T-helper 17 cell (primary cell): ENCODE measurements around the gene PGM2. TPM values are rescaled to one million over a fixed set of nuclear protein-coding genes. Genes with fewer than 3 reads are reported as not detected.

ENCODE experiments used
- ATAC-seq: fragments of 150-1000 bp; cut with Tn5 transposase; 2 replicates; pipeline ENCODE4 v1.10.0; 2021; ENCODE audit warnings: mild to moderate bottlenecking, moderate library complexity
- DNase-seq, 3 donors: peaks; one replicate each; pipeline versions ENCODE4 v3.0.0 to v3.0.0-alpha.2; 2020 to 2021
- H3K9me3 ChIP-seq: one replicate; pipeline ENCODE4 v1.7.0; 2013; ENCODE audit warnings: low read length, mild to moderate bottlenecking; ENCODE audit not compliant: control insufficient read depth, poor library complexity, severe bottlenecking
- H3K27ac Mint-ChIP-seq: one replicate; pipeline ENCODE4 v1.8.0; 2022; ENCODE audit warnings: mild to moderate bottlenecking, moderate library complexity, mixed read lengths
- H3K27me3 Mint-ChIP-seq: one replicate; pipeline ENCODE4 v1.8.0; 2022; ENCODE audit warnings: mixed read lengths
- H3K36me3 Mint-ChIP-seq: one replicate; pipeline ENCODE4 v1.8.0; 2022; ENCODE audit warnings: low read depth, mixed read lengths
- H3K4me1 Mint-ChIP-seq: one replicate; pipeline ENCODE4 v1.8.0; 2022; ENCODE audit warnings: mild to moderate bottlenecking, mixed read lengths
- H3K4me3 Mint-ChIP-seq: one replicate; pipeline ENCODE4 v1.8.0; 2022; ENCODE audit warnings: mild to moderate bottlenecking, moderate library complexity, mixed read lengths
- total RNA-seq, 4 donors: library from RNA in 2 of 4; stranded (reverse) in 2 of 4; gene quantifications; one replicate each; pipeline ENCODE4 v1.2.3 and lab custom pipeline; 2022 to 2026

PGM2 gene
- total RNA-seq, 2 donors from 2014 or later = 14.0 to 17.7 TPM

- peaks cover 4% of the 10 kb centered on the region for H3K4me1 Mint-ChIP-seq
- H3K27me3 Mint-ChIP-seq = no peaks in the 10 kb centered on the region
- no peak for ATAC-seq
- H3K27ac Mint-ChIP-seq = no peak overlapping the region
- H3K4me3 Mint-ChIP-seq = no peak overlapping the region
- no peaks in the 10 kb centered on the region for H3K9me3 ChIP-seq
- H3K36me3 Mint-ChIP-seq = peaks cover 4% of the 10 kb centered on the region
- no peak for DNase-seq
These were observed 25.9 kb downstream of the PGM2 start for GRCh38 chr4:37852376-37852775.

GRCh38 chr4:37858112-37858511 is 31.6 kb downstream of the PGM2 start:
- Mint-ChIP-seq H3K27me3 (no peaks in the 10 kb centered on the region), H3K4me1 (no peaks in the 10 kb centered on the region), H3K27ac (no peak overlapping the region), H3K36me3 (no peaks in the 10 kb centered on the region), H3K4me3 (no peak overlapping the region)
- H3K9me3 ChIP-seq = no peaks in the 10 kb centered on the region
- DNase-seq = no peak
- no peak for ATAC-seq

- Mint-ChIP-seq H3K27me3 (no peaks in the 10 kb centered on the region), H3K27ac (no peak overlapping the region), H3K36me3 (no peaks in the 10 kb centered on the region), H3K4me1 (no peaks in the 10 kb centered on the region), H3K4me3 (no peak overlapping the region)
- DNase-seq = no peak
- no peak for ATAC-seq
- H3K9me3 ChIP-seq = no peaks in the 10 kb centered on the region
These were observed 32.4 kb downstream of the PGM2 start for GRCh38 chr4:37858872-37859271.

DNA sequence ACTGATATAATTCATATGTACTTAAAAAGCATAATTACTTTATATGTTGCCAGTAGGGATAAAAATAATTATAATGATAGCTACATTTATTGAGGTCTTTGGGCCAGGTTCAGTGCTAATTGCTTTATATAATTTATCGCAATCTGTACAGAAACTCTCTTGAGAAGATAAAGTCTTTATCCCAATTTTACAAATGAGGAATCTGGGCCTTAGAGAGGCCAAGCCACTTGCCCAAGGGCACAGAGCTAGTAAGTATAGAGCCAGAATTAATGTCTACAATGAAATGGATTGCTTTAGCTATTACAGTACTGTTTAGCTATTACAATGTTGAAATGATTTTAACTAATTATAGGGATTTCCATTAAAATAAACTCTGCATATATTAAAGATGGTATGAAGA is 33.8 kb downstream of the PGM2 start:
- H3K27ac Mint-ChIP-seq = no peak overlapping the region
- DNase-seq = no peak
- H3K27me3 Mint-ChIP-seq = no peaks in the 10 kb centered on the region
- H3K36me3 Mint-ChIP-seq = no peaks in the 10 kb centered on the region
- ATAC-seq = no peak
- no peaks in the 10 kb centered on the region for H3K4me1 Mint-ChIP-seq
- no peaks in the 10 kb centered on the region for H3K9me3 ChIP-seq
- H3K4me3 Mint-ChIP-seq = no peak overlapping the region

- no peak overlapping the region for H3K4me3 Mint-ChIP-seq
- no peaks in the 10 kb centered on the region for H3K9me3 ChIP-seq
- ATAC-seq = no peak
- no peaks in the 10 kb centered on the region for H3K27me3 Mint-ChIP-seq
- H3K27ac Mint-ChIP-seq = no peak overlapping the region
- DNase-seq = no peak
- peaks cover 6% of the 10 kb centered on the region for H3K36me3 Mint-ChIP-seq
- peaks cover 2% of the 10 kb centered on the region for H3K4me1 Mint-ChIP-seq
These were observed 36.5 kb downstream of the PGM2 start for GRCh38 chr4:37862961-37863360.

- H3K9me3 ChIP-seq = no peaks in the 10 kb centered on the region
- Mint-ChIP-seq H3K36me3 (peaks cover 6% of the 10 kb centered on the region), H3K27ac (peak overlapping the region; percentile 45), H3K27me3 (no peaks in the 10 kb centered on the region), H3K4me3 (no peak overlapping the region), H3K4me1 (peaks cover 2% of the 10 kb centered on the region)
- DNase-seq (no peak), ATAC-seq (no peak)
These were observed 38.3 kb downstream of the PGM2 start for GRCh38 chr4:37864786-37865185.

- peaks cover 6% of the 10 kb centered on the region for H3K36me3 Mint-ChIP-seq
- ATAC-seq = no peak
- no peak overlapping the region for H3K27ac Mint-ChIP-seq
- no peak for DNase-seq
- no peaks in the 10 kb centered on the region for H3K27me3 Mint-ChIP-seq
- H3K4me1 Mint-ChIP-seq = peaks cover 2% of the 10 kb centered on the region
- H3K4me3 Mint-ChIP-seq = no peak overlapping the region
- H3K9me3 ChIP-seq = no peaks in the 10 kb centered on the region
These were observed 39.0 kb downstream of the PGM2 start for GRCh38 chr4:37865450-37865849.

- H3K9me3 ChIP-seq = no peaks in the 10 kb centered on the region
- H3K27ac Mint-ChIP-seq = no peak overlapping the region
- DNase-seq (no peak), ATAC-seq (no peak)
- no peak overlapping the region for H3K4me3 Mint-ChIP-seq
- H3K27me3 Mint-ChIP-seq = no peaks in the 10 kb centered on the region
- peaks cover 7% of the 10 kb centered on the region for H3K4me1 Mint-ChIP-seq
- H3K36me3 Mint-ChIP-seq = peaks cover 6% of the 10 kb centered on the region
These were observed 40.6 kb downstream of the PGM2 start for GRCh38 chr4:37867102-37867501.

DNA sequence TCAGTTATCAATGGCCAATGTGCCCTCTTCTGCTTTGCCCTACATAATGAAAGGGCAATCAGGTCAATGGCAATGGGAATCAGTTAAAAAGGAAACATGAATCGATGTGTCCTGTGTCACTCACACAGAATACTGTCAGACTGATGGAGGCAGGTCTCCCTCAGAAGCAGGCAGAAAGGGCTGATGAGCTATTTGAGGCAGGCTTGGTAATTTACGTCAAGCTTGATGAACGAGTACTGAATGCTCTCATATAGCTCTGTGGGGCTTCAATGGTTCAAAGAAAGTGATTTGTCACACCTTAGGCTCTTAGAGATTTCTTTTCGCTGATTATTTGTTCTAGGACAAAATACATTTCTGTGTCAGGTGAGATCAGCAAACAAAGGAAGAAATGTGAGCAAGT is 41.8 kb downstream of the PGM2 start:
- Mint-ChIP-seq H3K27me3 (no peaks in the 10 kb centered on the region), H3K4me1 (peaks cover 7% of the 10 kb centered on the region), H3K4me3 (no peak overlapping the region), H3K36me3 (peaks cover 6% of the 10 kb centered on the region), H3K27ac (no peak overlapping the region)
- DNase-seq = no peak
- no peak for ATAC-seq
- no peaks in the 10 kb centered on the region for H3K9me3 ChIP-seq

DNA sequence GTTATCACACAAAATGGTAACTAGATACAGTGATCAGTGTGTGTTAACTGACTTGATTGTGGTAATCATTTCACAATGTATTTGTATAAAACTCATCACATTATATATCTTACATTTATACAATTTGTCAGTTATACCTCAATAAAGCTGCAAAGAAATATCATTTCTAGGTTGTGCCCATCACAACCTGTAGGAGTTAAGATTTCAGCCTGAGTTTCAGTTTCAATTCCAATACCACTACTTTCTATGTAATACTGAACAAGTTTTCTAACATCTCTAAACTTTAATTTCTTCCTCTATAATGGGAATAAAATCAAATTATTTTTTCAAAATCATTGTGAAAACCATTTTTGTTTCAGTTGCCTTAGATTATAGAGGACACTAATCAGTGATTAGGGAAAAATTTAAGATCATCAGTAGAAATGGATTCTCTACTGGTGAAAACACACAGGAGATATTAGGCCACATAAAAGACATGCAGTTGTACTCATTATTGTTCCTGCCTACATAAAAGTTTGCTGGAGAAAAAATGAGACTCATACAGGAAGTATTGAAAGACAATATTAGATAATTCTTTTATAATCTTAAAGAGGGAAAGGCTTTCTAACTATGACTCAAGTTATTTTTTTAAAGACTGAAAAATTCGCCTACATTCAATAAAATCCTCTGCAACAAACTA is 46.0 kb downstream of the PGM2 start:
- H3K9me3 ChIP-seq = no peaks in the 10 kb centered on the region
- no peak for ATAC-seq
- DNase-seq = no peak
- H3K4me3 Mint-ChIP-seq = no peak overlapping the region
- peaks cover 6% of the 10 kb centered on the region for H3K4me1 Mint-ChIP-seq
- no peaks in the 10 kb centered on the region for H3K27me3 Mint-ChIP-seq
- H3K36me3 Mint-ChIP-seq = peaks cover 2% of the 10 kb centered on the region
- no peak overlapping the region for H3K27ac Mint-ChIP-seq

GRCh38 chr4:37873386-37873785 is 46.9 kb downstream of the PGM2 start:
- ATAC-seq = no peak

GRCh38 chr4:37876156-37876555 is 49.7 kb downstream of the PGM2 start:
- ATAC-seq (no peak), DNase-seq (no peak)
- Mint-ChIP-seq H3K27ac (no peak overlapping the region), H3K36me3 (no peaks in the 10 kb centered on the region), H3K27me3 (no peaks in the 10 kb centered on the region), H3K4me1 (peaks cover 6% of the 10 kb centered on the region), H3K4me3 (no peak overlapping the region)
- no peaks in the 10 kb centered on the region for H3K9me3 ChIP-seq

More at GRCh38 chr4:37873386-37873785, 46.9 kb downstream of the PGM2 start:
- no peaks in the 10 kb centered on the region for H3K9me3 ChIP-seq
- no peaks in the 10 kb centered on the region for H3K27me3 Mint-ChIP-seq
- DNase-seq = no peak
- no peak overlapping the region for H3K27ac Mint-ChIP-seq
- peaks cover 6% of the 10 kb centered on the region for H3K4me1 Mint-ChIP-seq
- H3K36me3 Mint-ChIP-seq = no peaks in the 10 kb centered on the region
- no peak overlapping the region for H3K4me3 Mint-ChIP-seq

DNA sequence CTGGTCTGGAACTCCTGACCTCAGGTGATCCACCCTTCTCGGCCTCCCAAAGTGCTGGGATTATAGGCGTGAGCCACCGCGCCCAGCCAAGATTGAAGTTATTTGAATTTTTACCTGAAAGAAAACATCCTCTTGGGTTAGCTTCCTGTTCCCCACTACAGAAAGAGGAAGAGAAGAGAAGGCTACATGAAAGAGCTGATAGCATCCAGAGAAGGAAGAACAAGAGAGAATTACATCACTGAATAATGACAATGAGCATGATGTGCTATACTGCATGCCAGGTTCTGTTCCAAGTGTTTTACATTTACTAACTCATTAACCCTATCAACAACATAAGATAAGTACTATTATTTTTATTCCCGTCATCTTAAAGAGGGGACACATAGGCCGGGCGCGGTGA is 52.9 kb downstream of the PGM2 start:
- Mint-ChIP-seq H3K27ac (no peak overlapping the region), H3K36me3 (no peaks in the 10 kb centered on the region), H3K4me1 (peaks cover 2% of the 10 kb centered on the region), H3K27me3 (peaks cover 8% of the 10 kb centered on the region), H3K4me3 (no peak overlapping the region)
- no peak for ATAC-seq
- no peak for DNase-seq
- H3K9me3 ChIP-seq = no peaks in the 10 kb centered on the region

GRCh38 chr4:37881811-37882210 is 55.3 kb downstream of the PGM2 start:
- no peaks in the 10 kb centered on the region for H3K9me3 ChIP-seq
- no peaks in the 10 kb centered on the region for H3K36me3 Mint-ChIP-seq
- H3K27me3 Mint-ChIP-seq = peaks cover 14% of the 10 kb centered on the region
- no peaks in the 10 kb centered on the region for H3K4me1 Mint-ChIP-seq
- no peak for ATAC-seq
- no peak for DNase-seq
- H3K27ac Mint-ChIP-seq = no peak overlapping the region
- no peak overlapping the region for H3K4me3 Mint-ChIP-seq
